Erythroblast (primary cell): Measurements from ENCODE around the gene UEVLD.

Experiments
- GATA1 ChIP-seq: IDR thresholded peaks from 2 replicates; pipeline ENCODE4 v1.6.1; 2011; ENCODE audit warnings: low read depth, mild to moderate bottlenecking, control low read depth, low read length, moderate library complexity
- POLR2A ChIP-seq: IDR thresholded peaks from 2 replicates; pipeline ENCODE4 v1.6.1; 2011; ENCODE audit warnings: mild to moderate bottlenecking, low read length

GRCh38 chr11:18548001-18548400 lies 40.5 kb downstream of the UEVLD start:
- TF ChIP-seq POLR2A (no peak), GATA1 (no peak)
